ENCODE results near the gene SORCS2. TPM values are rescaled to one million over a fixed set of nuclear protein-coding genes. Genes with fewer than 3 reads are reported as not detected.

Gene SORCS2
- total and polyA plus RNA-seq, 2 of the 13 experiments (the other 11 are each of a cell fraction or from before 2014, with no cell fraction given), result 0.82 to 1.0 TPM

DNA sequence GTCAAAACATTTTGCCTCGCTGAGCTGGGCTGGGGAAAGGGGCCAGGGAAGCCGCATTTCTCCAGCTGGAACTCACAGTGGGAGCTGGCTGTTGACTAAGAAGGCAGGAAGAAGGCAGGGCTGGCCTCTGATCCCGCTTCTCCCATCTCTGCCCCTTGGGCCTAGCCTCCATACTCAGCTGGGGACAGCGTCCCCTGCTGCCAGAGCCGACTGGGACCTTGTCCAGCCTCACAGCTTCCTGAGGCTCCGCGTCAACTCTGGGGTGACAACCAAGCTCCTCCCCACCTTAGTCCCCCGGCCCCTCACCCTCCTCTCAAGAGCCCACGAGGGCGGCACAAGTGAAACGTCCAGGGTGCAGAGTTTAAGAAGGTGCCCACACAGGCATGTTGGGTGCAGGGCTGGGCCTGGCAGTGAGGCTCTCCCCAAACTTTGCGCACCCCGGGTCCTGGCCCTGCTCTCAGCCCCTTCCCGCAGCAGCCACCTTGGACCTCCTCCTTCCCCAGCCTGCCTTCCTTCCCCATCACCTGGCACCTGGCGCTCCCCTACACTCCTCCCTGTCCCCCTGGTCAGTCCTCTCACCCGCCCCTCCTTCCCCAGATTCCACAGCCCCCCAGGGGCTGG is 141.6 kb downstream of the SORCS2 start:
- H3K4me1 ChIP-seq (ENCODE audit: insufficient read depth, low read length), result no peaks in the 10 kb centered on the region
- no peaks in the 10 kb centered on the region for H3K9me3 ChIP-seq (ENCODE audit: low read length)
- H3K27ac ChIP-seq (ENCODE audit: extremely low read length, insufficient read depth, low read length), result no peak overlapping the region
- H3K36me3 ChIP-seq (replicated peaks in 1 of 2; ENCODE audit: control insufficient read depth in 1 of 2, insufficient read depth in 2 of 2, low read length in 2 of 2), result no peaks in the 10 kb centered on the region
- TF ChIP-seq, protein P1, sequence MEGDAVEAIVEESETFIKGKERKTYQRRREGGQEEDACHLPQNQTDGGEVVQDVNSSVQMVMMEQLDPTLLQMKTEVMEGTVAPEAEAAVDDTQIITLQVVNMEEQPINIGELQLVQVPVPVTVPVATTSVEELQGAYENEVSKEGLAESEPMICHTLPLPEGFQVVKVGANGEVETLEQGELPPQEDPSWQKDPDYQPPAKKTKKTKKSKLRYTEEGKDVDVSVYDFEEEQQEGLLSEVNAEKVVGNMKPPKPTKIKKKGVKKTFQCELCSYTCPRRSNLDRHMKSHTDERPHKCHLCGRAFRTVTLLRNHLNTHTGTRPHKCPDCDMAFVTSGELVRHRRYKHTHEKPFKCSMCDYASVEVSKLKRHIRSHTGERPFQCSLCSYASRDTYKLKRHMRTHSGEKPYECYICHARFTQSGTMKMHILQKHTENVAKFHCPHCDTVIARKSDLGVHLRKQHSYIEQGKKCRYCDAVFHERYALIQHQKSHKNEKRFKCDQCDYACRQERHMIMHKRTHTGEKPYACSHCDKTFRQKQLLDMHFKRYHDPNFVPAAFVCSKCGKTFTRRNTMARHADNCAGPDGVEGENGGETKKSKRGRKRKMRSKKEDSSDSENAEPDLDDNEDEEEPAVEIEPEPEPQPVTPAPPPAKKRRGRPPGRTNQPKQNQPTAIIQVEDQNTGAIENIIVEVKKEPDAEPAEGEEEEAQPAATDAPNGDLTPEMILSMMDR (CRISPR knock-in tag; IDR thresholded peaks at IDR 0.05), result 0 out of 2 replicates have a peak, but pooled peaks have one; percentile 14
- TF ChIP-seq MXI1 (IDR thresholded peaks at IDR 0.05; ENCODE audit: borderline replicate concordance, low read depth, low read length), result no peak
- no peak for TF ChIP-seq ARNTL (CRISPR knock-in tag; IDR thresholded peaks at IDR 0.05)
- TF ChIP-seq ZNF501 (CRISPR knock-in tag; IDR thresholded peaks at IDR 0.05), result no peak
- TF ChIP-seq ZNF224 (CRISPR knock-in tag; IDR thresholded peaks at IDR 0.05), result no peak
- TF ChIP-seq NFATC3 (CRISPR knock-in tag; IDR thresholded peaks at IDR 0.05), result no peak
- peaks cover 15 to 61% of the 10 kb centered on the region in 2 experiments; a peak in 4 of 5 replicates for H3K27me3 ChIP-seq (ENCODE audit: control insufficient read depth in 1 of 2, insufficient read depth in 2 of 2, low read length in 2 of 2)
- H2AFZ ChIP-seq (ENCODE audit: low read length), result no peak overlapping the region
- no peak for ATAC-seq
- intact Hi-C loops (cut with micrococcal nuclease; ENCODE audit: unreplicated experiment), result loop anchor here (10.0 kb wide), 1 partner anchor 139 kb away; the partner anchor contains the start of gene SORCS2
- H3K79me2 ChIP-seq (ENCODE audit: insufficient read depth, low read length), result no peaks in the 10 kb centered on the region
- ChIA-PET CTCF (ENCODE audit: low intra/inter-chr PET ratio, low total read pairs) (no interaction called here), POLR2A (no interaction called here)
- no peak overlapping the region for H3K4me3 ChIP-seq (replicated peaks in 1 of 3; ENCODE audit: insufficient read depth in 1 of 3, low read depth in 2 of 3, low read length in 3 of 3)
- 0 out of 2 replicates have a peak, but pooled peaks cover 3% of the 10 kb centered on the region for H4K20me1 ChIP-seq (ENCODE audit: insufficient read depth, low read length)
- no peak overlapping the region for H3K4me2 ChIP-seq (ENCODE audit: low read depth, low read length)
- DNase-seq (ENCODE audit: low spot score), result no peak
- 35% methylated on average over 10 of the region's 16 CpGs for WGBS (ENCODE audit: low lambda C conversion rate)
- no peak overlapping the region for H3K9ac ChIP-seq (ENCODE audit: insufficient read depth, low read depth, low read length)
- no peak for FAIRE-seq
- BruUV-seq (replicated peaks), result no TSS peak
- in situ Hi-C loops (cut with HindIII; ENCODE audit: extremely low pct_ligation_motif_present, low pct_unique_long_range_greater_than_20kb), result no loop called here
